Measurements from ENCODE around the gene TMCO4.

TMCO4 gene

GRCh38 chr1:19684677-19685076, 115.0 kb downstream of the TMCO4 start:
- DNase-seq (ENCODE audit: low read depth) = no peak

- DNase-seq (ENCODE audit: low read depth) = no peak
Observed at GRCh38 chr1:19683351-19683750, 116.4 kb downstream of the TMCO4 start.

- DNase-seq (ENCODE audit: low read depth) = no peak
Observed at GRCh38 chr1:19682901-19683300, 116.8 kb downstream of the TMCO4 start.

- peak; percentile 80 for DNase-seq (ENCODE audit: low read depth)
Observed at GRCh38 chr1:19682257-19682656, 117.5 kb downstream of the TMCO4 start.

GRCh38 chr1:19680644-19681043, 119.1 kb downstream of the TMCO4 start:
- no peak for DNase-seq (ENCODE audit: low read depth)

- DNase-seq (ENCODE audit: low read depth) = no peak
Observed at GRCh38 chr1:19679691-19680090, 120.0 kb downstream of the TMCO4 start.

- DNase-seq (ENCODE audit: low read depth) = no peak
Observed at GRCh38 chr1:19678931-19679453, 120.7 kb downstream of the TMCO4 start.

GRCh38 chr1:19678493-19678892, 121.2 kb downstream of the TMCO4 start:
- no peak for DNase-seq (ENCODE audit: low read depth)

GRCh38 chr1:19676438-19676922, 123.2 kb downstream of the TMCO4 start:
- DNase-seq (ENCODE audit: low read depth) = peak; percentile 54

- no peak for DNase-seq (ENCODE audit: low read depth)
Observed at GRCh38 chr1:19675797-19676196, 123.9 kb downstream of the TMCO4 start.

GRCh38 chr1:19672237-19672636, 127.5 kb downstream of the TMCO4 start:
- DNase-seq (ENCODE audit: low read depth) = no peak

- peak; percentile 14 for DNase-seq (ENCODE audit: low read depth)
Observed at GRCh38 chr1:19670787-19671186, 128.9 kb downstream of the TMCO4 start.

GRCh38 chr1:19668888-19669287, 130.8 kb downstream of the TMCO4 start:
- DNase-seq (ENCODE audit: low read depth) = no peak

- DNase-seq (ENCODE audit: low read depth) = no peak
Observed at GRCh38 chr1:19665496-19666465, 133.9 kb downstream of the TMCO4 start.

- no peak for DNase-seq (ENCODE audit: low read depth)
Observed at GRCh38 chr1:19665186-19665495, 134.6 kb downstream of the TMCO4 start.

- DNase-seq (ENCODE audit: low read depth) = no peak
Observed at GRCh38 chr1:19664453-19665185, 135.1 kb downstream of the TMCO4 start, which contains the start of gene HTR6. HTR6 (plus strand) TSS chr1:19664875; CDS start chr1:19665754, 879 bp downstream.

GRCh38 chr1:19662313-19662712, 137.4 kb downstream of the TMCO4 start:
- DNase-seq (ENCODE audit: low read depth) = no peak

- no peak for DNase-seq (ENCODE audit: low read depth)
Observed at GRCh38 chr1:19661721-19662228, 137.9 kb downstream of the TMCO4 start.

- no peak for DNase-seq (ENCODE audit: low read depth)
Observed at GRCh38 chr1:19658186-19658585, 141.5 kb downstream of the TMCO4 start.

GRCh38 chr1:19657511-19657910, 142.2 kb downstream of the TMCO4 start:
- DNase-seq (ENCODE audit: low read depth) = no peak

GRCh38 chr1:19656780-19657466, 142.8 kb downstream of the TMCO4 start:
- DNase-seq (ENCODE audit: low read depth) = no peak
